ENCODE measurements around the gene IGSF22.

The IGSF22 gene

DNA sequence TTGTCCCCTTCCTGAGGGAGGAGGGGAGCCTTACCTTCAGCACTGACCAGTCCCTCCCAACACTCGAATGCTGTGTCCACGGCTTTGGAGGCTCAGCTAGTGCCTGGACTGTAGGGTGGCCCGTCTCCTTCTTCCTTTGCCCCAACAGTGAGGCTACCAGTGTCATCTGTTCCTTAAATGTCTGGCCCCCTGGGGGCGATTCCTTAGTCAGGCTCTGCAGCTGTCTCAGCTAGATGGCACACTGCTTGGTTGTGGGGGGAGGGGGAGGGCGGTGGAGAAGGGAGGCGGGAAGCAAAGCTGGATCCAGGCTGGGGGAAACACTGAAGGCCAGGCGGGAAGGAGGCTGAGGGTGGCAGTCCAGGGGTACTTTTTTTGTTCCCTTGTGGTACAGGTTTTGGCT is at the start of gene IGSF22:
TSS of gene IGSF22 (minus strand) at position 149 of the 400 bp plus-strand sequence. CDS start 1,952 bp downstream, outside the sequence.
- no peak for DNase-seq

GRCh38 chr11:18774801-18775200 is 48.8 kb upstream of the IGSF22 start:
- no peak for DNase-seq

GRCh38 chr11:18773681-18774080 is 47.7 kb upstream of the IGSF22 start:
- no peak for DNase-seq

- DNase-seq, result no peak
Observed at GRCh38 chr11:18773104-18773503, 47.1 kb upstream of the IGSF22 start.

GRCh38 chr11:18772211-18772610 is 46.2 kb upstream of the IGSF22 start:
- DNase-seq, result no peak

GRCh38 chr11:18771266-18772035 is 45.5 kb upstream of the IGSF22 start:
- no peak for DNase-seq

DNA sequence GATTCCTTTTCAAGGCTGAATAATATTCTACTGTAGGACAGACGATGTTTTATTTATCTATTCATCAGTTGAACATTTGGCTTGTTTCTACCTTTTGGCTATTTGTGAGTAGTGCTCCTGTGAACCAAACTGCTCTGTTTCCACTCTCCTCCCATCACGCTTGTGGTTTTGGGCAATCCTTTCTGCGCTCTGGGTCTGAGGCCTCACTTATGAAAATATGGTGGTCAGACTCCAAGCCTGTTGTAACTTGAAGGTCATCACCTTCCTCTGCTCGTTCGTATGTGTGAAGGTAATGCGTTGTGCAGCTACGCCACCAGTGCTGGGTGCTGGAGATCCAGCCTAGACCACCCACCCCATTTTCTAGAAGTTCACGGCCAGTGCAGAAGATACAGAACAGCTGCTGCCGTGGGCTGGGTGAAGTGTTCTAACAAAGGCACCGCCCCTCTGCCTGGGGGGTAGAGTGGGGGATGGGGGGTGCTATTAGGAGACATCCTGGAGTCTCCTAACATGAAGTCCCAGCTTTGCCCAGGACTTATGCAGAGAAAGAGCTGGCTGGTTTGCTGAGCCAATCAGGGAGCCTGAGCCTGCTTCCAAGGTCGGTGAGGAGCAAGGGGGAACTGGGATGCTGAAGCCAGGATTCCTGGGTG is 44.6 kb upstream of the IGSF22 start:
- DNase-seq, result no peak

- no peak for DNase-seq
Observed at GRCh38 chr11:18769802-18770456, 43.9 kb upstream of the IGSF22 start.

- no peak for DNase-seq
Observed at GRCh38 chr11:18768978-18769377, 43.0 kb upstream of the IGSF22 start.

DNA sequence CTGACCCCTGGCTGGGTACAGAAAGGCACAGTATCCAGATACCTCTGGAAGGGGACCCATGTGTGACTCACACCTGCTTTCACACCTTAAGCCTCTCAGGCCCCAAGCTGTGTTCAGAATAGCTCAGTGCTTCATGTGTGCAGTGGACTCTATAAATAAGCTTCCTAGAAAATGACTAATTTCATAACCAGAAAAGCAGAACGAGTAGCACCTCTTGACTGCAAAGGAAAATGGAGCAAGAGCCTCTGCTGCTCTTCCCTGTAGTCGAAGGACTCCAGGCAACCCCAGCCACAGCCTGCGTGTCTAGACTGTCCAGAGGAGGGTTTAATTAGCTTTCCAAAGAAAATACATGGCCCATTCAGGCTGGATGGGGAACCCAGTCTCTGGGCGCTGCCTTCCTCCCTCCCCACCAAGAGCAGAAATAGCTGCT is 42.5 kb upstream of the IGSF22 start:
- no peak for DNase-seq

- DNase-seq, result no peak
Observed at GRCh38 chr11:18766015-18766414, 40.0 kb upstream of the IGSF22 start.

- DNase-seq, result no peak
Observed at GRCh38 chr11:18765554-18765953, 39.6 kb upstream of the IGSF22 start.

GRCh38 chr11:18761741-18762140 is 35.8 kb upstream of the IGSF22 start:
- DNase-seq, result no peak

- DNase-seq, result no peak
Observed at GRCh38 chr11:18761144-18761543, 35.2 kb upstream of the IGSF22 start.

GRCh38 chr11:18757811-18758210 is 31.8 kb upstream of the IGSF22 start:
- no peak for DNase-seq

DNA sequence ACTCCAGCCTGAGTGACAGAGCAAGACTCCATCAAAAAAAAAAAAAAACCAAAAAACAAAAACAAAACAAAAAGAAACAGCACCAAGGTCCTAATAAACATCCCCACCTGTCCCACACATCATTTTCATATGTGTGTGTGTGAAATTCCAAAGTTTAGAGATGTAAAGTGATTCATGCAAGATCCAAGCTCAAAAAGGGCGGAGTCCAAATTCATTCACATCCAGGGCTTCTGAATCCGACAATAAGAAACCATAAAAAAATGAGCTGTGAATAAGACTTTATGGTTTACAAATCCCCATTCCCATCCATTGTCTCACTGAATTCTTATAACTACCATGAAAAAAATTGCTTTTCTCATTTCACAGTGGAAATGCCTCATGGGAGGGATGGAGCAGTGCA is 30.9 kb upstream of the IGSF22 start:
- no peak for DNase-seq

GRCh38 chr11:18754308-18754707 is 28.3 kb upstream of the IGSF22 start:
- no peak for DNase-seq

- no peak for DNase-seq
Observed at GRCh38 chr11:18752502-18752901, 26.5 kb upstream of the IGSF22 start.

- no peak for DNase-seq
Observed at GRCh38 chr11:18750944-18751343, 25.0 kb upstream of the IGSF22 start.

GRCh38 chr11:18749681-18750319 is 23.8 kb upstream of the IGSF22 start:
- no peak for DNase-seq

- DNase-seq, result no peak
Observed at GRCh38 chr11:18748766-18749365, 22.9 kb upstream of the IGSF22 start.

DNA sequence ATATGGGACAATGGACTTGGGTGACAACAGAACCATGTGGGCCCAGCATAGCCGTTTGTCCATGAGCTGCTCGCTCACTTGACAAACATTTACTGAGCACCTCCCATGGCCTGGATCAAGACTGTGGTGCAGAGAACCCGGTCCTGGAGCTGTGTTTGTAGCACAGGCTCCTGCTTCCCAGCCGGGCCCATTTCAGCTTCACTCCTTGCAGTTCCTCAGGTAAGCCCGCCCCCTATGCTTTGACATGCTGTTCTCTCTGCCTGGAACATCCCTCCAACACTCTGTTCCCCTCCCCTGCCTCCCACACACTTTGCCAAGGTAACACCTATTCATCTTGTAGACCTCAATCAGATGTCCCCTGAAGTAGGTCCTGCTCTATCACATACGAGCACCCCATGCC is 19.3 kb upstream of the IGSF22 start:
- DNase-seq, result no peak

DNA sequence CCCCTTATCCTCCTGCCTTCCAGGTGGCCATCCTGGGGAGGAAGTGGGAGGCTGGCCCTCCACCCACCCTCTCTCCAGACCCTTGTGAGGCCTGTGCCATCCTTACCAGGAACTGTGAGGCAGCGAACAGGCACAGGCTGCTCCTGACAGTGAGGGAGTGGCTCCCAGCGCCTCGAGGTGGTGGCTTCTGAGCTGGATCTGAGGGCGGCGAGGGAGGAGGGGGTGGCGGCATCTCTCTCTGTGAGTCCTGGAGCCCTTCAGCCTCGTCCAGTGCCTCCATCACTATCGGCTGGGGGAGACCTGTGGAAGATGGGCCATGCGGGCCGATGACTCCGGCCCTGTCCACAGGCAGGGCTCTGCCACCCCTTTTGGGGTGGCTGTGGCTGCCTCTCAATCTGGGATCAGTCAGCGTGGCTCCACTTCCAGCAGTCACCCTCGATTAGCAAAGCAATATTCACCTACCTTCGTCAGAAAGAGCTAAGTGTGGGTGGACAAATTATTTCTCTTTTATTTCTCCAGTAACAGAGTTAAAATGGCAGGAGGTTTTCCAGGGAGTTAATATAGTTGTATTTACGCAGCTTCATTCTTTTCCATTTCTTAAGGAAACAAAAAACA is 18.0 kb upstream of the IGSF22 start:
- DNase-seq, result no peak

Measured in activated effector memory CD4-positive, alpha-beta T cell treated with Interleukin-2 at 50 U/mL for 16 hours (primary cell).